GM23338 (cell line): ENCODE data around the gene CIITA. TPM values are rescaled to one million over a fixed set of nuclear protein-coding genes. Genes with fewer than 3 reads are reported as not detected.
A peak's percentile ranks its signal among the peaks of the same experiment; 100 is the strongest.

ENCODE experiments used
- ATAC-seq: fragments of 200-7000 bp; cut with Tn5 transposase; 3 replicates; pipeline ENCODE4 v1.9.1; 2020
- DNase-seq: peaks from one replicate; pipeline ENCODE4 v3.0.0-alpha.2; 2015; ENCODE audit warnings: low spot score
- H2AFZ ChIP-seq: fragments of 200-600 bp; sonication (generic); 2 replicates; pipeline ENCODE4 v1.8.0; 2016; ENCODE audit warnings: antibody characterized with exemption, mild to moderate bottlenecking, moderate library complexity
- H3F3A ChIP-seq: fragments of 200-600 bp; sonication (generic); replicated peaks from 2 replicates; pipeline ENCODE4 v1.8.0; 2017; ENCODE audit warnings: antibody characterized with exemption, mixed run types, low read depth
- H3K27ac ChIP-seq: fragments of 200-600 bp; sonication (generic); 2 replicates; pipeline ENCODE4 v1.6.1; 2016; ENCODE audit warnings: low read depth
- H3K27me3 ChIP-seq: fragments of 200-600 bp; sonication (generic); 2 replicates; pipeline ENCODE4 v1.8.0; 2016; ENCODE audit warnings: mild to moderate bottlenecking, mixed run types, moderate library complexity; ENCODE audit not compliant: insufficient read depth
- H3K36me3 ChIP-seq: fragments of 200-600 bp; sonication (generic); 2 replicates; pipeline ENCODE4 v1.8.0; 2016; ENCODE audit warnings: mild to moderate bottlenecking; ENCODE audit not compliant: insufficient read depth
- H3K4me1 ChIP-seq: fragments of 200-600 bp; sonication (generic); 2 replicates; pipeline ENCODE4 v1.8.0; 2016; ENCODE audit warnings: mild to moderate bottlenecking, moderate library complexity; ENCODE audit not compliant: insufficient read depth
- H3K4me2 ChIP-seq: fragments of 200-600 bp; sonication (generic); 2 replicates; pipeline ENCODE4 v1.7.1; 2017; ENCODE audit warnings: mixed run types
- H3K4me3 ChIP-seq: fragments of 200-600 bp; sonication (generic); 2 replicates; pipeline ENCODE4 v1.6.1; 2016; ENCODE audit warnings: mixed run types
- H3K79me2 ChIP-seq: fragments of 200-600 bp; sonication (generic); replicated peaks from 2 replicates; pipeline ENCODE4 v1.8.0; 2017; ENCODE audit warnings: mild to moderate bottlenecking; ENCODE audit not compliant: insufficient read depth
- H3K9me2 ChIP-seq: fragments of 200-600 bp; sonication (generic); 2 replicates; pipeline ENCODE4 v1.8.0; 2017; ENCODE audit not compliant: insufficient read depth
- H4K20me1 ChIP-seq: fragments of 200-600 bp; sonication (generic); replicated peaks from 2 replicates; pipeline ENCODE4 v1.8.0; 2017; ENCODE audit warnings: mild to moderate bottlenecking; ENCODE audit not compliant: insufficient read depth
- H3K27ac Mint-ChIP-seq: 2 replicates; pipeline ENCODE4 v1.8.0; 2020; ENCODE audit warnings: inconsistent platforms, mild to moderate bottlenecking, moderate library complexity, mixed read lengths
- H3K27me3 Mint-ChIP-seq: 3 replicates; pipeline ENCODE4 v1.8.0; 2022; ENCODE audit warnings: low read depth, mild to moderate bottlenecking, moderate library complexity, mixed read lengths, inconsistent platforms; ENCODE audit not compliant: insufficient read depth, poor library complexity
- H3K36me3 Mint-ChIP-seq: 3 replicates; pipeline ENCODE4 v1.8.0; 2021; ENCODE audit warnings: low read depth, mild to moderate bottlenecking, inconsistent platforms, moderate library complexity, mixed read lengths
- H3K4me1 Mint-ChIP-seq: 3 replicates; pipeline ENCODE4 v1.8.0; 2020; ENCODE audit warnings: mild to moderate bottlenecking, inconsistent platforms, mixed read lengths
- H3K4me3 Mint-ChIP-seq: 3 replicates; pipeline ENCODE4 v1.8.0; 2021; ENCODE audit warnings: moderate library complexity, mild to moderate bottlenecking, inconsistent platforms, mixed read lengths
- H3K9me3 Mint-ChIP-seq: 3 replicates; pipeline ENCODE4 v1.8.0; 2020; ENCODE audit warnings: moderate library complexity, mild to moderate bottlenecking, inconsistent platforms, mixed read lengths
- CREB1 ChIP-seq: fragments of 250-450 bp; sonication (Bioruptor Pico); IDR thresholded peaks from 2 replicates; pipeline ENCODE4 v1.5.0; 2020; ENCODE audit warnings: low read depth, mild to moderate bottlenecking, moderate library complexity
- ETS1 ChIP-seq: IDR thresholded peaks from 2 replicates; pipeline ENCODE4 v1.6.1; 2016; ENCODE audit warnings: antibody characterized with exemption
- EZH2 ChIP-seq: fragments of 200-600 bp; sonication (generic); IDR thresholded peaks from one replicate; pipeline ENCODE4 v1.8.0; 2017; ENCODE audit warnings: antibody characterized with exemption, mild to moderate bottlenecking, low read depth; ENCODE audit not compliant: unreplicated experiment
- EZH2phosphoT487 ChIP-seq: fragments of 200-600 bp; sonication (generic); IDR thresholded peaks from one replicate; pipeline ENCODE4 v1.8.1; 2018; ENCODE audit warnings: antibody characterized with exemption; ENCODE audit not compliant: unreplicated experiment
- JUNB ChIP-seq: IDR thresholded peaks from one replicate; pipeline ENCODE4 v1.6.1; 2016; ENCODE audit warnings: antibody characterized with exemption; ENCODE audit not compliant: unreplicated experiment
- NANOG ChIP-seq: IDR thresholded peaks from 2 replicates; pipeline ENCODE4 v1.6.1; 2016; ENCODE audit warnings: antibody characterized with exemption, borderline replicate concordance
- POLR2AphosphoS5 ChIP-seq: IDR thresholded peaks from 2 replicates; pipeline ENCODE4 v1.6.1; 2016; ENCODE audit warnings: antibody characterized with exemption, low read depth
- REST ChIP-seq: IDR thresholded peaks from one replicate; pipeline ENCODE4 v1.6.1; 2018; ENCODE audit warnings: antibody characterized with exemption; ENCODE audit not compliant: unreplicated experiment
- STAT1 ChIP-seq: IDR thresholded peaks from one replicate; pipeline ENCODE4 v1.6.1; 2016; ENCODE audit warnings: antibody characterized with exemption; ENCODE audit not compliant: unreplicated experiment
- ZNF114 ChIP-seq: fragments of 250-450 bp; sonication (Bioruptor Pico); IDR thresholded peaks from 2 replicates; pipeline ENCODE4 v1.5.0; 2020; ENCODE audit warnings: mild to moderate bottlenecking, moderate library complexity
- ZNF331 ChIP-seq: fragments of 250-450 bp; sonication (Bioruptor Pico); IDR thresholded peaks from 2 replicates; pipeline ENCODE4 v1.5.0; 2020; ENCODE audit warnings: low read depth, mild to moderate bottlenecking, moderate library complexity
- ZNF462 ChIP-seq: fragments of 250-450 bp; sonication (Bioruptor Pico); IDR thresholded peaks from 2 replicates; pipeline ENCODE4 v1.5.0; 2020; ENCODE audit warnings: mild to moderate bottlenecking, moderate library complexity
- polyA plus RNA-seq: library from polyadenylated mRNA; unstranded; fragments of >200 nt; fragmentation: Nextera tagmentation; extraction: Ambion mirVana; gene quantifications from 2 replicates; pipeline ENCODE4 v1.2.1, GENCODE V29; 2016
- total RNA-seq: library from RNA; depleted of rRNA; stranded (reverse); fragments of >200 nt; shearing (Covaris generic); gene quantifications from 2 replicates; pipeline ENCODE4 v1.2.3, GENCODE V29; 2014
- TF ChIP-seq, protein P1 (sequence below), 2 experiments: fragments of 200-600 bp in 1 of 2; sonication (generic) in 1 of 2; conservative IDR thresholded peaks; 2 replicates each; pipeline versions ENCODE4 v1.5.1 to v1.6.1; 2016 to 2017; ENCODE audit warnings: antibody characterized with exemption in 2 of 2, low read depth in 2 of 2, mild to moderate bottlenecking in 2 of 2, moderate library complexity in 1 of 2

CIITA gene
- total and polyA plus RNA-seq, 2 experiments from 2014 or later = 0.10 to 0.57 TPM

- no peaks in the 10 kb centered on the region; the same call in 2 of the 3 replicates for H3K9me3 Mint-ChIP-seq
- H3K4me3 ChIP-seq = no peak overlapping the region
Observed at GRCh38 chr16:10838621-10839278, 38.3 kb upstream of the CIITA start.

More at GRCh38 chr16:10838621-10839278, 38.3 kb upstream of the CIITA start:
- no peak overlapping the region for H3K27ac Mint-ChIP-seq
- no peaks in the 10 kb centered on the region for H3K36me3 Mint-ChIP-seq
- Histone ChIP-seq H3K4me2 (no peak overlapping the region; the same call in 1 of the 2 replicates), H2AFZ (0 out of 2 replicates have a peak overlapping the region, but pooled peaks have one; percentile 23), H3K27ac (no peak overlapping the region), H3K27me3 (no peaks in the 10 kb centered on the region), H3F3A (no peaks in the 10 kb centered on the region), H3K79me2 (no peaks in the 10 kb centered on the region), H3K36me3 (no peaks in the 10 kb centered on the region), H3K9me2 (no peaks in the 10 kb centered on the region), H4K20me1 (no peaks in the 10 kb centered on the region), H3K4me1 (0 out of 2 replicates have a peak, but pooled peaks cover 4% of the 10 kb centered on the region)
- no peak for TF ChIP-seq NANOG
- no peak for TF ChIP-seq ZNF462 (CRISPR knock-in tag)
- no peak for TF ChIP-seq POLR2AphosphoS5
- no peak for TF ChIP-seq ZNF114
- no peak for TF ChIP-seq JUNB
- TF ChIP-seq REST = no peak
- no peak for TF ChIP-seq CREB1
- no peak for TF ChIP-seq STAT1
- TF ChIP-seq EZH2 = no peak
- TF ChIP-seq, protein P1, sequence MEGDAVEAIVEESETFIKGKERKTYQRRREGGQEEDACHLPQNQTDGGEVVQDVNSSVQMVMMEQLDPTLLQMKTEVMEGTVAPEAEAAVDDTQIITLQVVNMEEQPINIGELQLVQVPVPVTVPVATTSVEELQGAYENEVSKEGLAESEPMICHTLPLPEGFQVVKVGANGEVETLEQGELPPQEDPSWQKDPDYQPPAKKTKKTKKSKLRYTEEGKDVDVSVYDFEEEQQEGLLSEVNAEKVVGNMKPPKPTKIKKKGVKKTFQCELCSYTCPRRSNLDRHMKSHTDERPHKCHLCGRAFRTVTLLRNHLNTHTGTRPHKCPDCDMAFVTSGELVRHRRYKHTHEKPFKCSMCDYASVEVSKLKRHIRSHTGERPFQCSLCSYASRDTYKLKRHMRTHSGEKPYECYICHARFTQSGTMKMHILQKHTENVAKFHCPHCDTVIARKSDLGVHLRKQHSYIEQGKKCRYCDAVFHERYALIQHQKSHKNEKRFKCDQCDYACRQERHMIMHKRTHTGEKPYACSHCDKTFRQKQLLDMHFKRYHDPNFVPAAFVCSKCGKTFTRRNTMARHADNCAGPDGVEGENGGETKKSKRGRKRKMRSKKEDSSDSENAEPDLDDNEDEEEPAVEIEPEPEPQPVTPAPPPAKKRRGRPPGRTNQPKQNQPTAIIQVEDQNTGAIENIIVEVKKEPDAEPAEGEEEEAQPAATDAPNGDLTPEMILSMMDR (conservative IDR thresholded peaks at IDR 0.05; ENCODE audit: low read depth in 2 of 2) = no peak
- TF ChIP-seq ETS1 = no peak
- TF ChIP-seq EZH2phosphoT487 = no peak
- TF ChIP-seq ZNF331 (CRISPR knock-in tag) = no peak
- DNase-seq = no peak
- H3K4me3 Mint-ChIP-seq = no peak overlapping the region
- H3K27me3 Mint-ChIP-seq = peaks cover 5% of the 10 kb centered on the region
- no peak for ATAC-seq
- peaks cover 6% of the 10 kb centered on the region; the same call in 2 of the 3 replicates for H3K4me1 Mint-ChIP-seq
